GM12878 (cell line): ENCODE data around the gene HLA-G. TPM values are rescaled to one million over a fixed set of nuclear protein-coding genes. Genes with fewer than 3 reads are reported as not detected.

Experiments used
- ATAC-seq: fragments of 200-7000 bp; cut with Tn5 transposase; 3 replicates; pipeline ENCODE4 v1.9.1; 2020; ENCODE audit warnings: mild to moderate bottlenecking, moderate library complexity
- BruUV-seq: library from RNA; stranded (reverse); fragments of 400-500 nt; replicated peaks from 2 replicates; lab custom pipeline; 2021; lab: Mats Ljungman, UMichigan
- CTCF ChIA-PET: fragments of 300-600 bp; sonication (Branson Sonifier 250); formaldehyde crosslinking; extraction: SDS; loops from one replicate; lab custom pipeline; 2021; ENCODE audit warnings: inconsistent platforms; lab: Yijun Ruan, JAX
- POLR2A ChIA-PET: fragments of 350-600 bp; formaldehyde crosslinking; extraction: SDS; loops from one replicate; lab custom pipeline; 2021; ENCODE audit warnings: inconsistent platforms; lab: Charles Lee
- RAD21 ChIA-PET: fragments of 300-600 bp; sonication (Branson Sonifier 250); formaldehyde crosslinking; loops from one replicate; lab custom pipeline; 2023; ENCODE audit warnings: antibody characterized with exemption; ENCODE audit not compliant: unreplicated experiment; lab: Charles Lee
- SMC1A ChIA-PET: fragments of 300-600 bp; sonication (Branson Sonifier 250); formaldehyde crosslinking; loops from one replicate; lab custom pipeline; 2023; ENCODE audit not compliant: unreplicated experiment, uncharacterized antibody; lab: Charles Lee
- DNase-seq: peaks from one replicate; pipeline ENCODE4 v3.0.0-alpha.2; 2011; ENCODE audit warnings: low read depth, low spot score
- FAIRE-seq: peaks from 3 replicates; lab custom pipeline; 2011; peaks lifted over from hg19 to GRCh38; lab: Jason Lieb, UNC
- H2AFZ ChIP-seq: 2 replicates; pipeline ENCODE4 v1.6.0; 2011; ENCODE audit warnings: low read depth, low read length, control low read depth; ENCODE audit not compliant: control insufficient read depth
- H3K27ac ChIP-seq: 2 replicates; pipeline ENCODE4 v1.5.1; 2011; ENCODE audit warnings: control low read depth; ENCODE audit not compliant: control insufficient read depth, insufficient read depth
- H3K27me3 ChIP-seq, 2 experiments: replicated peaks in 1 of 2; 2 replicates each; pipeline versions ENCODE4 v1.6.0 to v1.6.1; 2011; ENCODE audit warnings: low read length in 1 of 2; ENCODE audit not compliant: control insufficient read depth in 2 of 2, insufficient read depth in 2 of 2
- H3K36me3 ChIP-seq, 2 experiments: 2 replicates each; pipeline ENCODE4 v1.5.1; 2011; ENCODE audit warnings: low read length in 1 of 2; ENCODE audit not compliant: control insufficient read depth in 2 of 2, insufficient read depth in 2 of 2
- H3K4me1 ChIP-seq: 2 replicates; pipeline ENCODE4 v1.6.1; 2011; ENCODE audit warnings: mild to moderate bottlenecking, low read length, moderate library complexity, mixed read lengths; ENCODE audit not compliant: control insufficient read depth, insufficient read depth
- H3K4me2 ChIP-seq: 2 replicates; pipeline ENCODE4 v1.6.0; 2011; ENCODE audit warnings: control low read depth; ENCODE audit not compliant: control insufficient read depth, insufficient read depth
- H3K4me3 ChIP-seq: fragments of 200-600 bp; sonication (generic); 2 replicates; pipeline ENCODE4 v1.5.1; 2016
- H3K79me2 ChIP-seq: 2 replicates; pipeline ENCODE4 v1.6.0; 2011; ENCODE audit warnings: low read length; ENCODE audit not compliant: control insufficient read depth, insufficient read depth
- H3K9ac ChIP-seq: 2 replicates; pipeline ENCODE4 v1.8.0; 2011; ENCODE audit warnings: low read length, control low read depth, mixed read lengths; ENCODE audit not compliant: control insufficient read depth, insufficient read depth
- H3K9me3 ChIP-seq: replicated peaks from 3 replicates; pipeline ENCODE4 v1.5.1; 2011; ENCODE audit warnings: mild to moderate bottlenecking, low read length; ENCODE audit not compliant: control insufficient read depth, insufficient read depth
- H4K20me1 ChIP-seq: 2 replicates; pipeline ENCODE4 v1.6.0; 2011; ENCODE audit not compliant: control insufficient read depth, insufficient read depth
- ATF7 ChIP-seq: fragments of 450-650 bp; IDR thresholded peaks from 2 replicates; pipeline ENCODE4 v1.6.1; 2016; ENCODE audit warnings: low read depth, mild to moderate bottlenecking
- BCLAF1 ChIP-seq: fragments of 450-650 bp; IDR thresholded peaks from 2 replicates; pipeline ENCODE4 v1.6.1; 2017; ENCODE audit warnings: antibody characterized with exemption, mild to moderate bottlenecking, moderate library complexity
- CBX5 ChIP-seq: sonication (generic); IDR thresholded peaks from 2 replicates; pipeline ENCODE4 v1.6.1; 2016; ENCODE audit warnings: low read depth, moderate library complexity, mild to moderate bottlenecking, inconsistent platforms
- CHD2 ChIP-seq: IDR thresholded peaks from 2 replicates; pipeline ENCODE4 v1.6.1; 2011; ENCODE audit warnings: low read depth, low read length, improper control_type of control experiment, borderline replicate concordance
- CTCF ChIP-seq, 3 experiments: IDR thresholded peaks in 2 of 3; conservative IDR thresholded peaks in 1 of 3; 2 replicates each; pipeline ENCODE4 v1.5.1; 2011; ENCODE audit warnings: low read depth in 3 of 3, low read length in 3 of 3, mild to moderate bottlenecking in 3 of 3, control low read depth in 2 of 3, moderate library complexity in 2 of 3, inconsistent platforms in 1 of 3, mixed read lengths in 1 of 3; ENCODE audit not compliant: control insufficient read depth in 2 of 3, insufficient read depth in 1 of 3; ENCODE audit errors: extremely low read depth in 1 of 3
- E4F1 ChIP-seq: fragments of 450-650 bp; IDR thresholded peaks from 2 replicates; pipeline ENCODE4 v1.6.1; 2018; ENCODE audit warnings: borderline replicate concordance, mild to moderate bottlenecking; ENCODE audit not compliant: partially characterized antibody
- JUNB ChIP-seq: IDR thresholded peaks from 2 replicates; pipeline ENCODE4 v1.6.1; 2016; ENCODE audit warnings: antibody characterized with exemption, mild to moderate bottlenecking
- PKNOX1 ChIP-seq: fragments of 450-650 bp; IDR thresholded peaks from 2 replicates; pipeline ENCODE4 v1.6.1; 2016; ENCODE audit warnings: mild to moderate bottlenecking
- POU2F2 ChIP-seq: IDR thresholded peaks from 3 replicates; pipeline ENCODE4 v1.6.1; 2011; ENCODE audit warnings: low read depth, mild to moderate bottlenecking, low read length, borderline replicate concordance
- ZNF384 ChIP-seq: IDR thresholded peaks from 2 replicates; pipeline ENCODE4 v1.6.1; 2012; ENCODE audit warnings: low read depth, mild to moderate bottlenecking, low read length, improper control_type of control experiment, borderline replicate concordance
- WGBS: methylation state at CpG from one replicate; pipeline ENCODE4 v1.1.6; 2016; ENCODE audit warnings: low lambda C conversion rate; ENCODE audit not compliant: insufficient replicate concordance, insufficient coverage; ENCODE audit errors: missing lambda C conversion rate; 5-methylcytosine and 5-hydroxymethylcytosine counted together
- in situ Hi-C: fragments of 300-500 bp; cut with MboI; formaldehyde crosslinking; loops from 9 replicates; pipeline ENCODE4 v1.14.3; 2018; ENCODE audit warnings: mixed read lengths
- intact Hi-C: fragments of 100-400 bp; cut with micrococcal nuclease; formaldehyde crosslinking; loops from one replicate; pipeline ENCODE4 v1.14.2; 2022; ENCODE audit not compliant: unreplicated experiment
- polyA plus RNA-seq, 11 experiments: library from polyadenylated mRNA; depleted of rRNA in 4 of 11; unstranded in 6 of 11; stranded (reverse) in 5 of 11; fragments of >200 nt; fragmentation: Nextera tagmentation in 4 of 11; fragmentation: Illumina TruSeq in 1 of 11; extraction: Ambion mirVana in 4 of 11; extraction: Trizol in 1 of 11; gene quantifications; 1 replicate in 1 of 11; 2 replicates in 10 of 11; pipeline versions ENCODE4 v1.2.1 to v1.2.3, GENCODE V29; 2011 to 2016; ENCODE audit warnings: inconsistent platforms in 2 of 11, missing spikeins in 2 of 11, low read depth in 1 of 11
- total RNA-seq, 4 experiments: library from RNA; depleted of rRNA in 3 of 4; stranded (reverse); fragments of >200 nt in 3 of 4; fragmentation: Illumina TruSeq in 1 of 4; extraction: Trizol in 1 of 4; gene quantifications; 2 replicates each; pipeline versions ENCODE4 v1.2.1 to v1.2.3, GENCODE V29; 2013 to 2021
- TF ChIP-seq, protein P1 (sequence below): fragments of 450-650 bp; formaldehyde crosslinking; IDR thresholded peaks from 2 replicates; pipeline ENCODE4 v1.4.0; 2020; ENCODE audit warnings: mild to moderate bottlenecking, moderate library complexity

HLA-G gene
- total and polyA plus RNA-seq, 10 of the 15 experiments (the other 5 are each of a cell fraction or from before 2014, with no cell fraction given): 0.10 to 2.9 (median 1.3) TPM; not detected in 5

DNA sequence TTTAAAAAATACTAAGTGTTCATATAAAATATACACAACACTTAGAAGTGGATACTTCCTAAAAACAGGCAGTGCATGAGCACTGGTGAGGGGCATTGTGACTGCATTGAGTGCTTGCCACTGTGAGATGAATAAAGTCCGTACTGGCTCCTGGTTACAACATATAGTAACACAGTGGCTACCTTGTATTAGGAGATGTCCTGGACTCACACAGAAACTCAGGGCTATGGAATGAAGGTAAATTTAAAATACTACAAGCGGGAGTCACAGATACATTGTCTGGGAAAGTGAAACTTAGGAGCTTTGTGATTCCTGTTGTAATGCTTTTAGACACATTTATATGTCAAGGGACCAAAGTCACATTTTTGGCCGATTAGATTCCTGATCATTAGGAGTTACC is 36.5 kb upstream of the HLA-G start:
- no peak overlapping the region for H3K4me3 ChIP-seq
- H2AFZ ChIP-seq: no peak overlapping the region
- SMC1A ChIA-PET: no interaction called here
- H3K4me1 ChIP-seq: 0 out of 2 replicates have a peak, but pooled peaks cover 3% of the 10 kb centered on the region
- in situ Hi-C loops (no loop called here), intact Hi-C loops (no loop called here)
- CTCF ChIA-PET: interaction anchor here (1.3 kb wide), 1 partner anchor 53 kb away, joined by 4 read pairs; no protein-coding TSS in a partner anchor
- POLR2A ChIA-PET: no interaction called here
- BruUV-seq: no TSS peak
- DNase-seq: no peak
- peaks cover 4 to 9% of the 10 kb centered on the region in 2 experiments; a peak in 3 of 4 replicates for H3K27me3 ChIP-seq
- H3K4me2 ChIP-seq: no peak overlapping the region
- WGBS: 53% methylated on average over 3 of the region's 3 CpGs
- H3K9me3 ChIP-seq: no peaks in the 10 kb centered on the region; the same call in 2 of the 3 replicates
- no peaks in the 10 kb centered on the region for H3K36me3 ChIP-seq
- no peaks in the 10 kb centered on the region for H3K79me2 ChIP-seq
- no peak overlapping the region for H3K9ac ChIP-seq
- H3K27ac ChIP-seq: no peak overlapping the region
- no peaks in the 10 kb centered on the region for H4K20me1 ChIP-seq
- no peak for ATAC-seq
- no peak for FAIRE-seq
- RAD21 ChIA-PET: no interaction called here
- TF ChIP-seq CTCF (IDR thresholded peaks at IDR 0.05 in 2 of 3, conservative IDR thresholded peaks at IDR 0.05 in 1 of 3; ENCODE audit: control insufficient read depth in 2 of 3, extremely low read depth in 1 of 3, insufficient read depth in 1 of 3, low read depth in 3 of 3, low read length in 3 of 3): no peak
- no peak for TF ChIP-seq PKNOX1
- TF ChIP-seq JUNB: no peak
- no peak for TF ChIP-seq CHD2
- TF ChIP-seq POU2F2: no peak
- TF ChIP-seq BCLAF1: no peak
- TF ChIP-seq CBX5: no peak
- TF ChIP-seq, protein P1, sequence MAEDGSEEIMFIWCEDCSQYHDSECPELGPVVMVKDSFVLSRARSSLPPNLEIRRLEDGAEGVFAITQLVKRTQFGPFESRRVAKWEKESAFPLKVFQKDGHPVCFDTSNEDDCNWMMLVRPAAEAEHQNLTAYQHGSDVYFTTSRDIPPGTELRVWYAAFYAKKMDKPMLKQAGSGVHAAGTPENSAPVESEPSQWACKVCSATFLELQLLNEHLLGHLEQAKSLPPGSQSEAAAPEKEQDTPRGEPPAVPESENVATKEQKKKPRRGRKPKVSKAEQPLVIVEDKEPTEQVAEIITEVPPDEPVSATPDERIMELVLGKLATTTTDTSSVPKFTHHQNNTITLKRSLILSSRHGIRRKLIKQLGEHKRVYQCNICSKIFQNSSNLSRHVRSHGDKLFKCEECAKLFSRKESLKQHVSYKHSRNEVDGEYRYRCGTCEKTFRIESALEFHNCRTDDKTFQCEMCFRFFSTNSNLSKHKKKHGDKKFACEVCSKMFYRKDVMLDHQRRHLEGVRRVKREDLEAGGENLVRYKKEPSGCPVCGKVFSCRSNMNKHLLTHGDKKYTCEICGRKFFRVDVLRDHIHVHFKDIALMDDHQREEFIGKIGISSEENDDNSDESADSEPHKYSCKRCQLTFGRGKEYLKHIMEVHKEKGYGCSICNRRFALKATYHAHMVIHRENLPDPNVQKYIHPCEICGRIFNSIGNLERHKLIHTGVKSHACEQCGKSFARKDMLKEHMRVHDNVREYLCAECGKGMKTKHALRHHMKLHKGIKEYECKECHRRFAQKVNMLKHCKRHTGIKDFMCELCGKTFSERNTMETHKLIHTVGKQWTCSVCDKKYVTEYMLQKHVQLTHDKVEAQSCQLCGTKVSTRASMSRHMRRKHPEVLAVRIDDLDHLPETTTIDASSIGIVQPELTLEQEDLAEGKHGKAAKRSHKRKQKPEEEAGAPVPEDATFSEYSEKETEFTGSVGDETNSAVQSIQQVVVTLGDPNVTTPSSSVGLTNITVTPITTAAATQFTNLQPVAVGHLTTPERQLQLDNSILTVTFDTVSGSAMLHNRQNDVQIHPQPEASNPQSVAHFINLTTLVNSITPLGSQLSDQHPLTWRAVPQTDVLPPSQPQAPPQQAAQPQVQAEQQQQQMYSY: no peak
- TF ChIP-seq E4F1: no peak
- no peak for TF ChIP-seq ZNF384
- no peak for TF ChIP-seq ATF7
